A549 (cell line): Measurements from ENCODE around the gene DNALI1. TPM values are rescaled to one million over a fixed set of nuclear protein-coding genes. Genes with fewer than 3 reads are reported as not detected.

Experiments
- ATAC-seq, 2 experiments: fragments of 200-7000 bp in 1 of 2; fragments of >200 bp in 1 of 2; cut with Nextera tagmentation in 1 of 2; cut with Tn5 transposase in 1 of 2; 3 replicates each; pipeline versions ENCODE4 v1.8.0 to v1.9.1; 2018 to 2020; ENCODE audit warnings: mild to moderate bottlenecking in 1 of 2, moderate library complexity in 1 of 2
- CTCF ChIA-PET: fragments of 300-600 bp; sonication (Branson Sonifier 250); formaldehyde crosslinking; extraction: SDS; loops from one replicate; lab custom pipeline; 2021; ENCODE audit warnings: antibody characterized with exemption, inconsistent platforms; lab: Yijun Ruan, JAX
- POLR2A ChIA-PET: fragments of 350-600 bp; formaldehyde crosslinking; extraction: SDS; loops from one replicate; lab custom pipeline; 2021; ENCODE audit warnings: antibody characterized with exemption, inconsistent platforms; lab: Yijun Ruan, JAX
- DNase-seq, 2 experiments: peaks; one replicate each; pipeline versions ENCODE4 v3.0.0 to v3.0.0-alpha.2; 2011 to 2016; ENCODE audit warnings: low read depth in 1 of 2, low spot score in 1 of 2
- FAIRE-seq: peaks from 2 replicates; lab custom pipeline; 2011; peaks lifted over from hg19 to GRCh38; lab: Jason Lieb, UNC
- H3K27ac ChIP-seq, 2 experiments: fragments of >200 bp; sonication (Bioruptor Twin); formaldehyde crosslinking; 3 replicates each; pipeline ENCODE4 v1.5.1; 2016 to 2017
- H3K4me1 ChIP-seq: fragments of >200 bp; sonication (Bioruptor Twin); formaldehyde crosslinking; 3 replicates; pipeline ENCODE4 v1.6.1; 2016
- H3K4me2 ChIP-seq: fragments of >200 bp; sonication (Bioruptor Twin); formaldehyde crosslinking; 3 replicates; pipeline ENCODE4 v1.6.1; 2016
- H3K4me3 ChIP-seq: fragments of >200 bp; sonication (Bioruptor Twin); formaldehyde crosslinking; 3 replicates; pipeline ENCODE4 v1.5.1; 2016
- H3K9me3 ChIP-seq: fragments of >200 bp; sonication (Bioruptor Twin); formaldehyde crosslinking; 3 replicates; pipeline ENCODE4 v1.6.1; 2016
- BHLHE40 ChIP-seq: IDR thresholded peaks from 2 replicates; pipeline ENCODE4 v1.6.1; 2012; ENCODE audit warnings: low read depth, low read length, inconsistent platforms
- CEBPB ChIP-seq, 2 experiments: fragments of >200 bp in 1 of 2; sonication (Bioruptor Twin) in 1 of 2; formaldehyde crosslinking in 1 of 2; IDR thresholded peaks; 2 replicates each; pipeline ENCODE4 v1.6.1; 2012 to 2016
- CHD2 ChIP-seq: fragments of 150-350 bp; IDR thresholded peaks from 2 replicates; pipeline ENCODE4 v1.6.1; 2014; ENCODE audit warnings: low read length; ENCODE audit not compliant: partially characterized antibody
- E2F6 ChIP-seq: IDR thresholded peaks from 2 replicates; pipeline ENCODE4 v1.6.1; 2012; ENCODE audit warnings: low read depth, borderline replicate concordance
- HDAC2 ChIP-seq: fragments of 200-600 bp; sonication (generic); IDR thresholded peaks from 2 replicates; pipeline ENCODE4 v1.6.1; 2016
- HEYL ChIP-seq: fragments of 250-450 bp; sonication (Bioruptor Pico); IDR thresholded peaks from 2 replicates; pipeline ENCODE4 v1.8.0; 2021; ENCODE audit warnings: mild to moderate bottlenecking, moderate library complexity
- HOXB13 ChIP-seq: fragments of 250-450 bp; sonication (Bioruptor Pico); IDR thresholded peaks from 2 replicates; pipeline ENCODE4 v1.5.0; 2020; ENCODE audit warnings: low read depth, mild to moderate bottlenecking, moderate library complexity
- JUN ChIP-seq, 2 experiments: fragments of >200 bp; sonication (Bioruptor Twin); formaldehyde crosslinking; IDR thresholded peaks; 2 replicates in 1 of 2; 3 replicates in 1 of 2; pipeline ENCODE4 v1.6.1; 2016 to 2017
- JUNB ChIP-seq: fragments of >200 bp; sonication (Bioruptor Twin); formaldehyde crosslinking; IDR thresholded peaks from 2 replicates; pipeline ENCODE4 v1.6.1; 2016
- KDM1A ChIP-seq: fragments of 200-600 bp; sonication (generic); IDR thresholded peaks from 2 replicates; pipeline ENCODE4 v1.6.1; 2016; ENCODE audit warnings: low read depth, mild to moderate bottlenecking
- MAFK ChIP-seq: fragments of 450-650 bp; IDR thresholded peaks from 2 replicates; pipeline ENCODE4 v1.6.1; 2014; ENCODE audit not compliant: partially characterized antibody
- MYC ChIP-seq: IDR thresholded peaks from 2 replicates; pipeline ENCODE4 v1.6.1; 2012; ENCODE audit warnings: mild to moderate bottlenecking, inconsistent platforms, low read length, improper control_type of control experiment, borderline replicate concordance
- NPAS2 ChIP-seq: fragments of 250-450 bp; sonication (Bioruptor Pico); IDR thresholded peaks from 2 replicates; pipeline ENCODE4 v1.8.0; 2022; ENCODE audit warnings: mild to moderate bottlenecking, moderate library complexity, borderline replicate concordance
- POLR2AphosphoS2 ChIP-seq: conservative IDR thresholded peaks from 2 replicates; pipeline ENCODE4 v1.6.1; 2012; ENCODE audit warnings: low read length, improper control_type of control experiment, inconsistent platforms
- RAD21 ChIP-seq, 2 experiments: fragments of >200 bp in 1 of 2; sonication (Bioruptor Twin) in 1 of 2; formaldehyde crosslinking in 1 of 2; IDR thresholded peaks in 1 of 2; conservative IDR thresholded peaks in 1 of 2; 2 replicates in 1 of 2; 3 replicates in 1 of 2; pipeline ENCODE4 v1.6.1; 2012 to 2018; ENCODE audit warnings: inconsistent platforms in 1 of 2
- RARB ChIP-seq: fragments of 250-450 bp; sonication (Bioruptor Pico); IDR thresholded peaks from 2 replicates; pipeline ENCODE4 v1.8.0; 2021; ENCODE audit warnings: mild to moderate bottlenecking, moderate library complexity
- RCOR1 ChIP-seq: fragments of 150-350 bp; IDR thresholded peaks from 2 replicates; pipeline ENCODE4 v1.6.1; 2014; ENCODE audit warnings: antibody characterized with exemption, low read length, low read depth
- SMC3 ChIP-seq: fragments of >200 bp; sonication (Bioruptor Twin); formaldehyde crosslinking; IDR thresholded peaks from 3 replicates; pipeline ENCODE4 v1.6.1; 2018; ENCODE audit warnings: inconsistent platforms
- TFCP2L1 ChIP-seq: fragments of 250-450 bp; sonication (Bioruptor Pico); IDR thresholded peaks from 2 replicates; pipeline ENCODE4 v1.5.0; 2021; ENCODE audit warnings: mild to moderate bottlenecking
- TP53 ChIP-seq: fragments of 250-450 bp; sonication (Bioruptor Pico); IDR thresholded peaks from 2 replicates; pipeline ENCODE4 v1.5.0; 2021; ENCODE audit warnings: mild to moderate bottlenecking, moderate library complexity
- WGBS: methylation state at CpG from one replicate; pipeline ENCODE4 v1.1.6; 2017; ENCODE audit errors: missing lambda C conversion rate; 5-methylcytosine and 5-hydroxymethylcytosine counted together
- polyA plus RNA-seq, 4 experiments: library from polyadenylated mRNA; depleted of rRNA in 3 of 4; stranded (reverse); fragments of >200 nt; fragmentation: RNase III in 1 of 4; extraction: RNeasy Plus Mini Kit Qiagen cat#74134 plus additional on column Dnase treatment in 1 of 4; gene quantifications; 2 replicates in 3 of 4; 3 replicates in 1 of 4; pipeline ENCODE4 v1.2.3, GENCODE V29; 2011 to 2017
- TF ChIP-seq, protein P1 (sequence below): fragments of 450-650 bp; IDR thresholded peaks from 2 replicates; pipeline ENCODE4 v1.6.1; 2014; ENCODE audit warnings: antibody characterized with exemption
- TF ChIP-seq, protein P2 (sequence below): fragments of 250-450 bp; sonication (Bioruptor Pico); IDR thresholded peaks from 2 replicates; pipeline ENCODE4 v1.5.0; 2021; ENCODE audit warnings: mild to moderate bottlenecking, moderate library complexity, borderline replicate concordance

The DNALI1 gene
- polyA plus RNA-seq, 2 of the 4 experiments (the other 2 are of a cell fraction): not detected

- ATAC-seq (no peak), FAIRE-seq (no peak), DNase-seq (no peak)
- Histone ChIP-seq H3K4me1 (no peaks in the 10 kb centered on the region), H3K4me2 (no peak overlapping the region), H3K9me3 (no peaks in the 10 kb centered on the region), H3K4me3 (no peak overlapping the region), H3K27ac (no peak overlapping the region)
- CTCF ChIA-PET: interaction anchor here (1.2 to 1.3 kb wide), 2 partner anchors 11 to 38 kb away, joined by 3 to 4 read pairs; no protein-coding TSS in a partner anchor
- POLR2A ChIA-PET: no interaction called here
- no peak for TF ChIP-seq KDM1A
Observed at GRCh38 chr1:37564892-37565291, 8.2 kb downstream of the DNALI1 start.

DNA sequence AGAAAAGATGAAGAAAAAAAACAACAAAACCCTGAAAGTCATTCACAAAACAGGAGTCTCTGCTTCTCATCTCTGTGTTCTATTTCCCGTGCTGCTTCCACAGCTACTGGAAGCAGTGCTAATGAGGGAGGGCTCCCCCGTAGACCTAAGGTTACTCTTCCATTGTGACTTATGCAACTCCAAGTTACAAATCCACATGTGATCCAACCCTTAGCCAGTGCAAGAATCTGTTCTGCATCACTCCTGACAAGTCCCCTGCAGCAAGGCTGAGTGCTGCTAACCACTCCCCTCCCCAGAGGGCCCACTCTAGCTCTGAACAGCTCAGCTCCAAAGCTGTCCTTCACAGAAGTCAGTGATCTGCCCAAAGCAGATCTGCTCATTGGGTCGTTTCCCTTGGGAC is 10.3 kb downstream of the DNALI1 start:
- H3K4me3 ChIP-seq: no peak overlapping the region
- DNase-seq (no peak), ATAC-seq (no peak), FAIRE-seq (no peak)
- H3K9me3 ChIP-seq: no peaks in the 10 kb centered on the region
- H3K4me1 ChIP-seq: no peaks in the 10 kb centered on the region
- no peak overlapping the region for H3K4me2 ChIP-seq
- POLR2A ChIA-PET: no interaction called here
- no peak for TF ChIP-seq TFCP2L1 (CRISPR knock-in tag)
- no peak for TF ChIP-seq RAD21 (conservative IDR thresholded peaks at IDR 0.05 in 1 of 2, IDR thresholded peaks at IDR 0.05 in 1 of 2)
- TF ChIP-seq CEBPB (IDR thresholded peaks at IDR 0.05): no peak
- TF ChIP-seq MYC: no peak
- TF ChIP-seq RARB (CRISPR knock-in tag): no peak
- TF ChIP-seq POLR2AphosphoS2: no peak
- no peak for TF ChIP-seq NPAS2 (CRISPR knock-in tag)
- TF ChIP-seq HEYL (CRISPR knock-in tag): no peak
- no peak for TF ChIP-seq E2F6
- no peak for TF ChIP-seq JUNB
- no peak for TF ChIP-seq MAFK
- TF ChIP-seq, protein P1, sequence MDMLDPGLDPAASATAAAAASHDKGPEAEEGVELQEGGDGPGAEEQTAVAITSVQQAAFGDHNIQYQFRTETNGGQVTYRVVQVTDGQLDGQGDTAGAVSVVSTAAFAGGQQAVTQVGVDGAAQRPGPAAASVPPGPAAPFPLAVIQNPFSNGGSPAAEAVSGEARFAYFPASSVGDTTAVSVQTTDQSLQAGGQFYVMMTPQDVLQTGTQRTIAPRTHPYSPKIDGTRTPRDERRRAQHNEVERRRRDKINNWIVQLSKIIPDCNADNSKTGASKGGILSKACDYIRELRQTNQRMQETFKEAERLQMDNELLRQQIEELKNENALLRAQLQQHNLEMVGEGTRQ: no peak
- TF ChIP-seq TP53 (CRISPR knock-in tag): no peak
- TF ChIP-seq CHD2: no peak
- TF ChIP-seq, protein P2, sequence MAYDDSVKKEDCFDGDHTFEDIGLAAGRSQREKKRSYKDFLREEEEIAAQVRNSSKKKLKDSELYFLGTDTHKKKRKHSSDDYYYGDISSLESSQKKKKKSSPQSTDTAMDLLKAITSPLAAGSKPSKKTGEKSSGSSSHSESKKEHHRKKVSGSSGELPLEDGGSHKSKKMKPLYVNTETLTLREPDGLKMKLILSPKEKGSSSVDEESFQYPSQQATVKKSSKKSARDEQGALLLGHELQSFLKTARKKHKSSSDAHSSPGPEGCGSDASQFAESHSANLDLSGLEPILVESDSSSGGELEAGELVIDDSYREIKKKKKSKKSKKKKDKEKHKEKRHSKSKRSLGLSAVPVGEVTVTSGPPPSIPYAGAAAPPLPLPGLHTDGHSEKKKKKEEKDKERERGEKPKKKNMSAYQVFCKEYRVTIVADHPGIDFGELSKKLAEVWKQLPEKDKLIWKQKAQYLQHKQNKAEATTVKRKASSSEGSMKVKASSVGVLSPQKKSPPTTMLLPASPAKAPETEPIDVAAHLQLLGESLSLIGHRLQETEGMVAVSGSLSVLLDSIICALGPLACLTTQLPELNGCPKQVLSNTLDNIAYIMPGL (CRISPR knock-in tag): no peak
- TF ChIP-seq HDAC2: no peak
- H3K27ac ChIP-seq: no peak overlapping the region
- WGBS: 85% methylated on average over 3 of the region's 3 CpGs
- CTCF ChIA-PET: no interaction called here

DNA sequence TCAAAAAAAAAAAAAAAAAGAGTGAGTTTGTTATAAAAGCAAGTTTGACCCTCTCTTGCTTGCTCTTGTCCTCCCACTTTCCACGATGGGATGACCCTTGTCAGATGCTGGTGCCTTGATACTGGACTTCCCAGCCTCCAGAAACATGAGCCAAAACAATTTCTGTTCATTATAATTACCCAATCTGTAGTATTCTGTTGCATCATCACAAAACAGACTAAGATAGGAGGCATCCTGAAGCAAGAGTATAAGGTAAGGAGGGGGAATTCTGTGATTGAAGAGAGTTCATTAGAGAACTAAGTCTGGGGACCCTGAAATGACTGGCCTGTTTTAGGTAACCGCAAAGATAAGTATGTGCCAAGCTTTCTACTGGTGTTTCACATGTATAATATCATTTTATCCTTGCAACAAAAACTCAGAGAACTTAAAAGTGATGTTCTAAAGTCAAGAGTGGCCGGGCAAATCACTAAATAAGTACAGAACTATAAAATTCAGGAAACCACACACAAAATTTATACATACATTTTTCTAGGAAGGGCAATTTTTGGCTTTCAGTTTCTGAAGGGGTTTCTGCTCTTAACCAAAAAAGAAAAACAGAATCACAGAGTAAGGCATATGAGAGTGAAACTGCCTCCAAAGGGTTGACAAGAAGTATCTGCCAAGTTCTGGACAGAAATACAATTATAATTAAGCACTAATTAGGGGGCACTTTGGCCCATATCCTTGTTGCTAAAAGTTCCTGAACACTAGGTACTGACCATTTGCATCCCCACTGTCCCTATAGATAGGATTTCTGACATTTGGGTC is 14.0 kb downstream of the DNALI1 start:
- no peak overlapping the region for H3K4me2 ChIP-seq
- ChIA-PET CTCF (no interaction called here), POLR2A (no interaction called here)
- no peaks in the 10 kb centered on the region for H3K9me3 ChIP-seq
- no peak overlapping the region for H3K27ac ChIP-seq
- ATAC-seq (no peak), DNase-seq (no peak)
- 94% methylated on average over 3 of the region's 3 CpGs for WGBS
- TF ChIP-seq HOXB13 (no peak), JUN (IDR thresholded peaks at IDR 0.05) (no peak), TFCP2L1 (CRISPR knock-in tag) (no peak), SMC3 (no peak), BHLHE40 (no peak), RCOR1 (no peak)
- TF ChIP-seq, protein P2 (CRISPR knock-in tag): no peak
- TF ChIP-seq, all 56 proteins: peak for 0
- FAIRE-seq: no peak
- Histone ChIP-seq H3K4me1 (no peaks in the 10 kb centered on the region), H3K4me3 (no peak overlapping the region)
